ENCODE measurements around the gene CNOT6L. TPM values are rescaled to one million over a fixed set of nuclear protein-coding genes. Genes with fewer than 3 reads are reported as not detected.
"Not testable (repeated sequence)": the region's sequence is repeated elsewhere in the genome, so short reads cannot be mapped to it uniquely, and the experiment has no call there.

Gene CNOT6L
- 10 to 100 TPM; 15.3 to 32.1 (median 23.4) TPM for total RNA-seq

DNA sequence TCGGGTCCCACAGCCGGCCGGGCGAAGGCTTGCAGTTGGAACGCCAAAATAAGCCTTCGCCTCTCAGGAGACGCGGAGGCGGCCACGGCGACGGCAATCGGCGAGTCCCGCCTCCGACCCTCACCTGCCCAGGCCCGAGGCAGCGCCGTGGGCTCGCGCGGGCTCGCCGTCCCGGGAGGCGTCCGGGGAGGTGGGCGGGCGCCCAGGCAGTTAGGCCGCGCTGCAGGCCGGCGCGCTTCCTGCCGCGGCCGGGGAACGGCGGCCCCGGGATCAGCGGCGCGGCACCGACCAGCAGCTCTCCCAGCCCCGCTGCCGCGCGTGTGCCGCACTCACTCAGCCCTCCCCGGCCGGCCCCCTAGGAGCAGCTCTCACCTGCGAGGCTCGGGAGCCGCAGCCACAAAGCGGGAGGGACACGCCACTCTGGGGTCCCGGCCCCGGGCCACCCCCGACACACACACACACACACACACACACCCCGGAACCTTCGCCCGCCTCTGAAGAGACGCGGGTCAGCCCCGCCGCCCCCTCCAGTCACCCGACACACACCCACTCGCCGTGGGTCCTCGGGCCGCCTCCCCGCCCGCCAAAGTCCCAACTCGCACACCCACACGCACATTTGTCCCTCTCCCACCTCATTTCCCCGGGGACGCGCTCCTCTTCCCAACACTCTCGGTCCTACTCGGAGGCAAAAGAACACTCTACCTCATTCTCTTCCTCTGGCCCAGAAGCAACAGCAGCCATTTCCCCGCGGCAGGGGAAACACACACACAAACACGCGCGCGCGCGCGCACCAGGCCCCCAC, at the start of gene CNOT6L:
Gene CNOT6L, minus strand, starts transcription at position 767 of the 802 bp plus-strand sequence. Its CDS starts 60 bp downstream, at position 707.
- Histone ChIP-seq H3K27me3 (no peaks in the 10 kb centered on the region), H3K4me3 (peak within 1 kb of the TSS; percentile 80 to 99 (median 97)), H3K27ac (peak within 1 kb of the TSS; percentile 95 to 100 (median 99)), H3K9me3 (no peaks in the 10 kb centered on the region), H3K4me1 (peaks cover 0 to 53% (median 32%) of the 10 kb centered on the region in 4 donors), H3K36me3 (no peaks in the 10 kb centered on the region)
- peak; percentile 51 to 67 for DNase-seq (ENCODE audit: low spot score in 2 of 2)
- 0 to 1% methylated on average over 58 to 81 of the region's 89 CpGs for WGBS, 2 donors
- TF ChIP-seq EP300 (IDR thresholded peaks at IDR 0.05): peak in 1 of 2 donors; percentile 57
- TF ChIP-seq, protein P1, sequence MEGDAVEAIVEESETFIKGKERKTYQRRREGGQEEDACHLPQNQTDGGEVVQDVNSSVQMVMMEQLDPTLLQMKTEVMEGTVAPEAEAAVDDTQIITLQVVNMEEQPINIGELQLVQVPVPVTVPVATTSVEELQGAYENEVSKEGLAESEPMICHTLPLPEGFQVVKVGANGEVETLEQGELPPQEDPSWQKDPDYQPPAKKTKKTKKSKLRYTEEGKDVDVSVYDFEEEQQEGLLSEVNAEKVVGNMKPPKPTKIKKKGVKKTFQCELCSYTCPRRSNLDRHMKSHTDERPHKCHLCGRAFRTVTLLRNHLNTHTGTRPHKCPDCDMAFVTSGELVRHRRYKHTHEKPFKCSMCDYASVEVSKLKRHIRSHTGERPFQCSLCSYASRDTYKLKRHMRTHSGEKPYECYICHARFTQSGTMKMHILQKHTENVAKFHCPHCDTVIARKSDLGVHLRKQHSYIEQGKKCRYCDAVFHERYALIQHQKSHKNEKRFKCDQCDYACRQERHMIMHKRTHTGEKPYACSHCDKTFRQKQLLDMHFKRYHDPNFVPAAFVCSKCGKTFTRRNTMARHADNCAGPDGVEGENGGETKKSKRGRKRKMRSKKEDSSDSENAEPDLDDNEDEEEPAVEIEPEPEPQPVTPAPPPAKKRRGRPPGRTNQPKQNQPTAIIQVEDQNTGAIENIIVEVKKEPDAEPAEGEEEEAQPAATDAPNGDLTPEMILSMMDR (IDR thresholded peaks at IDR 0.05): no peak
- TF ChIP-seq POLR2A (IDR thresholded peaks at IDR 0.05): peak in 1 of 2 donors; percentile 31

DNA sequence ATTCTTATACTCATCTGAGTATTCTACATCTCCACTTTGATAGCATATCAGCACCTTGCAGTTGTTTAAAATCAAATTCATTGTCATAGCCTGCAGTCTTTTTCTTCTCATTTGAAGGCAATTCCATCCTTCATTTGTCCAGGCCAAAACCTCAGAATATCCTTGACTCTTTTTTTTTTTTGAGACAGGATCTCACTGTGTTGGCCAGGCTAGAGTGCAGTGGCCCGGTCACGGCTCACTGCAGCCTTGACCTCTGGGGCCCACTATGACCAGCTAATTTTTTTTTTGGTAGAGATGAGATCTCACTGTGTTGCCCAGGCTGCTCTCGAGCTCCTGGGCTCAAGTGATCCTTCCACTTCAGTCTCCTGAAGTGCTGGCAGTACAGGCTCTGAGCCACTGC, 46.1 kb upstream of the CNOT6L start:
- Histone ChIP-seq H3K27ac (no peak overlapping the region), H3K9me3 (no peaks in the 10 kb centered on the region), H3K4me1 (peaks cover 0 to 22% (median 9%) of the 10 kb centered on the region in 4 donors), H3K36me3 (peaks cover 0 to 6% (median 0%) of the 10 kb centered on the region in 3 donors), H3K27me3 (no peaks in the 10 kb centered on the region), H3K4me3 (no peak overlapping the region)
- no peak for DNase-seq (ENCODE audit: low spot score in 2 of 2)
- TF ChIP-seq, protein P1 (IDR thresholded peaks at IDR 0.05): no peak
- no peak for TF ChIP-seq POLR2A (IDR thresholded peaks at IDR 0.05)
- TF ChIP-seq EP300 (IDR thresholded peaks at IDR 0.05): no peak
- WGBS, 2 donors: 81 to 91% methylated on average over 3 of the region's 3 CpGs

DNA sequence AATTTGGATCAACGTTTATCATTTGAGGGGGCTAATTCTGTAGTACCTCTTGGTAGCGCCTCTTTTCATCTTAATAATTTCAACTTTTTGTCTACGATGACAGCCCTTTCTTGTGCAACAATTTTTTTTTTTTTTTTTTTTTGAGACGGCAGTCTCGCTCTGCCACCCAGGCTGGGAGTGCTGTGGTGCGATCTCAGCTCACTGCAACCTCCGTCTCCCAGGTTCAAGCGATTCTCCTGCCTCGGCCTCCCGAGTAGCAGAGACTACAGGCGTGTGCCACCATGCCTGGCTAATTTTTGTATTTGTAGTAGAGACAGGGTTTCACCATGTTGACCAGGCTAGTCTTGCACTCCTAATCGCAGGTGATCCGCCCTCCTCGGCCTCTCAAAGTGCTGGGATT, 44.2 kb upstream of the CNOT6L start:
- H3K27ac ChIP-seq: peak overlapping the region; percentile 87 to 99 (median 91)
- 41 to 44% methylated on average over 14 of the region's 14 CpGs for WGBS, 2 donors

DNA sequence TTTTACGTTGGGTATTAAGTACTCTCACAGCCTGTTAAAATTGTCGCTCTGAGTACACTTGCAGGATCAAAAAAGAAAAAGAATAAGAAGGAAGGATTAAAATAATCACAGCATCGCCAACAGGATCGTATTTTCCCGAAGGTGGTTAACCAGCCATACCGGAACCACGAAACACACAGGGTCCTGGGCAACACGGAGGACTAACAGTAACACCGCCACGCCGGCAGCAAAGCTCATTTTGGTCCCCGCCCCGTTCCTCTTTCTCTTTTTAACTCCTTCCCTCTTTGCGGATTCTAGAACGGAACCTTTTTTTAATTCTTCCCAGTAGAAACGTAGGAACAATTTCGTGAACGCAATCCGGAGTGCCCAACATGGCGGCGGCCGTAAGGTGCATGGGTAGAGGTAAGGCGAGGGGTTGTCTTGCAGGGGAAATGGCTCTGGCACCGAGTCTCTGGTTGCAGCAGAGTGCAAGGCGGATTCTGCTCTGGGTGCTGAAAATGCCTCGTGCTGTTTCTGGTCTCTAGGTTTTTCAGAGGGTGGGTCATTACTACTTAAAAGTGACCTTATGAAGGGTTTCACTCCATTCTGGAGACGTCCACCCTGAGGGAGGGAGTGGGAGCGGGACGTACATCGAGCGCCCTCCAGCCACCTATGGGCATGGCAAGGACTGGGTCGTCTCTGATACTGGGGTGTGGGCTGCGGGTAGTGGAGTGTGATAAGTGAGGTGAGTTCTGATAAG, 43.5 kb upstream of the CNOT6L start, which contains the start of gene MRPL1:
Gene MRPL1, plus strand, starts transcription at position 353 of the 739 bp plus-strand sequence. Its CDS starts 19 bp downstream, at position 372.
- Histone ChIP-seq H3K4me1 (peaks cover 0 to 22% (median 9%) of the 10 kb centered on the region in 4 donors), H3K9me3 (no peaks in the 10 kb centered on the region), H3K4me3 (peak within 1 kb of the TSS; percentile 51 to 81 (median 60)), H3K27ac (peak within 1 kb of the TSS; percentile 87 to 99 (median 91)), H3K36me3 (peaks cover 0 to under 1% (median 0%) of the 10 kb centered on the region in 3 donors), H3K27me3 (no peaks in the 10 kb centered on the region)
- 0 to 1% methylated on average over 33 of the region's 33 CpGs for WGBS, 2 donors
- TF ChIP-seq EP300 (IDR thresholded peaks at IDR 0.05) (peak; percentile 84 to 95), POLR2A (IDR thresholded peaks at IDR 0.05) (peak in 1 of 2 donors; percentile 51)
- TF ChIP-seq, protein P1 (IDR thresholded peaks at IDR 0.05): peak in 1 of 5 experiments; percentile 38
- DNase-seq (ENCODE audit: low spot score in 2 of 2): peak; percentile 82 to 90

More for the DNA sequence above, 44.2 kb upstream of the CNOT6L start:
- not testable (repeated sequence) for H3K36me3 ChIP-seq; H3K9me3 ChIP-seq; H3K27me3 ChIP-seq; DNase-seq (ENCODE audit: low spot score in 2 of 2)
- peaks cover 0 to 22% (median 9%) of the 10 kb centered on the region in 4 donors for H3K4me1 ChIP-seq
- H3K4me3 ChIP-seq: peak overlapping the region; percentile 51 to 81 (median 60)

DNA sequence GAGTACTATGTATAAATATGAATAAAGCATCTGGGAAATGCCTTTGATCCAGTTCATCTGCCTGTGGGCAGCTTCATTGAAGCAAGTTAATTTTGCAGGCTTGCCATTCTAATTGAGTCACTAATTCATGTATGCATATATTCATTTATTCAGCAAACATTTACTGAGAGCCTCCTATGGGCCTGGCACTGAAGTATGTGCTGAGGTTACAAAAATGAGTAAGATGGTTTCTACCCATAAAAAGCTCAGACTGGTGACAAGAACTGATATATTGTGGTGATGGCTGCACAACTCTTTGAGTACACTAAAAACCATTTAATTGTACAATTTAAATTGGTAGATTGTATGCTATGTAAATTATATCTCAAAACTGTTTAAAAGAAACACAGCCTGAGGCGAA, 42.3 kb upstream of the CNOT6L start:
- H3K27ac ChIP-seq: peak overlapping the region; percentile 87 to 99 (median 91)
- H3K36me3 ChIP-seq: no peaks in the 10 kb centered on the region
- TF ChIP-seq EP300 (IDR thresholded peaks at IDR 0.05) (no peak), POLR2A (IDR thresholded peaks at IDR 0.05) (no peak)
- TF ChIP-seq, protein P1 (IDR thresholded peaks at IDR 0.05): no peak

More for the DNA sequence above, 42.3 kb upstream of the CNOT6L start:
- WGBS, 2 donors: 91 to 92% methylated on average over 1 of the region's 1 CpG
- H3K4me1 ChIP-seq: peaks cover 0 to 22% (median 11%) of the 10 kb centered on the region in 4 donors
- peak overlapping the region; percentile 51 to 81 (median 60) for H3K4me3 ChIP-seq
- H3K27me3 ChIP-seq: no peaks in the 10 kb centered on the region
- DNase-seq (ENCODE audit: low spot score in 2 of 2): no peak
- no peaks in the 10 kb centered on the region for H3K9me3 ChIP-seq

Data from tibial nerve (tissue), 4 donors.